ENCODE measurements around the gene RIC8B.
"Not testable (repeated sequence)": the region's sequence is repeated elsewhere in the genome, so short reads cannot be mapped to it uniquely, and the experiment has no call there.

Gene RIC8B, protein sequence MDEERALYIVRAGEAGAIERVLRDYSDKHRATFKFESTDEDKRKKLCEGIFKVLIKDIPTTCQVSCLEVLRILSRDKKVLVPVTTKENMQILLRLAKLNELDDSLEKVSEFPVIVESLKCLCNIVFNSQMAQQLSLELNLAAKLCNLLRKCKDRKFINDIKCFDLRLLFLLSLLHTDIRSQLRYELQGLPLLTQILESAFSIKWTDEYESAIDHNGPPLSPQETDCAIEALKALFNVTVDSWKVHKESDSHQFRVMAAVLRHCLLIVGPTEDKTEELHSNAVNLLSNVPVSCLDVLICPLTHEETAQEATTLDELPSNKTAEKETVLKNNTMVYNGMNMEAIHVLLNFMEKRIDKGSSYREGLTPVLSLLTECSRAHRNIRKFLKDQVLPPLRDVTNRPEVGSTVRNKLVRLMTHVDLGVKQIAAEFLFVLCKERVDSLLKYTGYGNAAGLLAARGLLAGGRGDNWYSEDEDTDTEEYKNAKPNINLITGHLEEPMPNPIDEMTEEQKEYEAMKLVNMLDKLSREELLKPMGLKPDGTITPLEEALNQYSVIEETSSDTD

DNA sequence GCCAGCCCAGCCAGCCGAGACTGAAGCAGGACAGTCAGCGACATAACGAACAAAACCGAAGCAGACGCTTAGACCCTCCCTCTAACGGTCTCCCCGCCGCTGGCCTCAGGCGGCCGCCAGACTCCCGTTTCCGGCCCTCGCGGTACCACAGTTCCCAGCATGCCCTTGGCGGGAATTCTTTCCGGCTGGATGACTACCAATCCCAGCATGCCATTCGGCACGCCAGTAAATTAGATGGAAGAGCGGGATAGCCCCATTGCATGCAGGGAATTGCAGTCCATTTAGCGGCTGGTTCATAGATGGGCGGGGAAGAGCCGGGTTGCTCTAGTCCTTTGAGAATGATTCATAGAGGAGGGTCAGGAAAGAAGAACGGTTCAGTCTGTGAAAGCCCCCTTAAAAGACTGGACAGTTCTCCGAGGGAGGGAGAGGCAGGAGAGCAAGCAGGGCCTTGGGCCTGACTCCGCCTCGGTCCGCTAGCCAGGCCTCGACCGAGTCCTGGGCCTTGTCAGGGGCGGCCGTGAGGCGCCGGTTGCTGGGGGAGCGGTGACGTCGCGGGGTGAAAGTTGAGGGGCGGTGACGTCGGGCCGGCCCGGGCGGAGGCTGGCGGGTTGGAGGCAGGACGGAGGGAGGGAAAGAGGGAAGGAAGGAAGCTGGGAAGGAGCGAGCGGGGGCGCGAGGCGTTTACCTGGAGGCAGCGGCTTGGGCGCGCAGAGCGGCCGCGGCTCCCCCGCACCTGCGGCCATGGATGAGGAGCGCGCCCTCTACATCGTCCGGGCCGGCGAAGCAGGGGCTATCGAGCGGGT lies at the start of gene RIC8B:
Gene RIC8B, plus strand, starts transcription at position 678 of the 803 bp plus-strand sequence. Its CDS starts 64 bp downstream, at position 742.
- peak; percentile 66 for DNase-seq

DNA sequence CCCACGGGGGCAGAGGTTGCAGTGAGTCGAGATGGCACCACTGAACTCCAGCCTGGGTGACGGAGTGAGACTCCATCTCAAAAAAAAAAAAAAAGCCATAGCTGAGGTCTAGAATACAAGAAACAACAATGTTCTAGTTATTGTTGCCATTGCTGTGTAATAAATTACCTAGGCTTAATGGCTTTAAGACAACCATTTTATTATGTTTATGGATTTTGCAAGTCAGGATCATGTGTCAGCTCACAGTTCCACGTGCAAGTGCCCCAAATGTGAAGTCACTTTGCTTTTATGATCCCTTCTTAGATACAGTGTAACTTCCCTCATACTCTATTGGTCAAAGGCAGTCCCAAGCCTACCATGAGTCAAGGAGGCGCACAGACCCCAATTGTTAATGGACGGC lies 49.5 kb upstream of the RIC8B start:
- DNase-seq = no peak

DNA sequence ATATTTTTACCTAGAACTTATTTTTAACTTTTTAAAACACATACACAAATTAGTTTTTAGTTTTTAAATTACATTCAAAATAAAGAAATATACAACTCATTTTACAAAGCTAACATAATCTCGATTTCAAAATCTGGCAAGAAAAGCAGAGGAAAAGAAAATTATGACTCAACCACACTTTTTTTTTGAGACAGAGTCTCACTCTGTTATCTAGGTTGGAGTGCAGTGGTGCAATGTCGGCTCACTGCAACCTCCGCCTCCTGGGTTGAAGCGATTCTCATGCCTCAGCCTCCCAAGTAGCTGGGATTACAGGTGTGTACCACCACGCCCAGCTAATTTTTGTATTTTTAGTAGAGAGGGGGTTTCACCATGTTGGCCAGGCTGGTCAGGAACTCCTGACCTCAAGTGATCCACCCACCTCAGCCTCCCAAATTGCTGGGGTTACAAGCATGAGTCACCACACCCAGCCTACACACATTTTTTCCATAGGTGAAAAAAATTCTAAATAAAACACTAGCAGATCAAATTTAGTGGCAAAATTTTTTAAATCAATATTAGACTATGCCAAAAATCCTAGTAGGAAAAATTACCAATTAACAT lies 47.8 kb upstream of the RIC8B start:
- DNase-seq = not testable (repeated sequence)

DNA sequence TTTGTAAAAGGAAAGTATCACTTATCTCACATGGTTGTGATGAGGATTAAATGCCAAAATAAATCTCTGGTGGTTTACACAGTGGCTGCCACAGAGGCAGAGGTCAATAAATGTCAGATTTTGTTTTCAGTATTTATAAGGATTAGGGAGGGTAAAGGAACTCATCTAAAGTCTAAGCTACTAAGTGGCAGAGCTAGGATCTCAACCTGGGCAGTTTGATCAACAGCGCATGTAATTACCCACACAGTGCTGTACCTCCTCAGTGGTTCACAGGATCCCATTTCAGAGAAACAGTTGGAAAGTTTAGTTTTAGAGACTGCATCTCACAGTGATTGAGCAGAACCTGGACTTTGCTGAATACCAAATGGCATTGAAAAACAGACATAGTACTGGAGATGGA lies 44.9 kb upstream of the RIC8B start:
- DNase-seq = no peak

DNA sequence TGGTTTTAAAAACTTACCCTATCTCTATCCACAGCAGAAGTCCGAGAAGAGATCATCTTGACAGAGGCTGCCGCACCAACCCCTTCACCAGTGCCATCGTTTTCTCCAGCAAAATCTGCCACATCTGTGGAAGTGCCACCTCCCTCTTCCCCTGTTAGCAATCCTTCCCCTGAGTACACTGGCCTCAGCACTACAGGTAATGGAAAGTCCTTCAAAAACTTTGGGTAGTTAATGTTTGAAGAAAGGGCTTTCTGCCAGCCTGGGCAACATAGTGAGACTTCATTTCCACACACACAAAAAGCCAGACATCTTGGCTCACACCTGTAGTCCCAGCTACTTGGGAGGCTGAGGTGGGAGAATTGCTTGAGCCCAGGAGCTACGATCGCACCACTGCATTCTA lies 41.6 kb upstream of the RIC8B start:
- DNase-seq = no peak

DNA sequence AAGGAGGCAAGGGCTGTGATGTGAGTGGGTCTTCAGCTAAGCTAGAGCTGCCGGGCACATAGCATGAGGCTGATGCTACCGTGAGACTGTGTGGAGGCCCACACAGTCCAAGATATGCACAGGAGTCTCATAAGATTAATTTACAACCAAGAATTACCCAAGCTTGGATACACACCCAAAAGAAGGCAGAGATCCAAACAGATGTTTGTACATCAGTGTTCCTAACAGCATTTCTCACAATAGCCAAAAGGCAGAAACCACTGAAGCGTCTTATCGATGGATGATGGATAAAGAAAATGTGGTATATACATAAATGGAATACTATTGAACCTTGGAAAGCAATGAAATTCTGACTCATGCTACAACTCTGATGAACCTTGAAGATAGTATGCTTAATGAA lies 40.8 kb upstream of the RIC8B start:
- no peak for DNase-seq

DNA sequence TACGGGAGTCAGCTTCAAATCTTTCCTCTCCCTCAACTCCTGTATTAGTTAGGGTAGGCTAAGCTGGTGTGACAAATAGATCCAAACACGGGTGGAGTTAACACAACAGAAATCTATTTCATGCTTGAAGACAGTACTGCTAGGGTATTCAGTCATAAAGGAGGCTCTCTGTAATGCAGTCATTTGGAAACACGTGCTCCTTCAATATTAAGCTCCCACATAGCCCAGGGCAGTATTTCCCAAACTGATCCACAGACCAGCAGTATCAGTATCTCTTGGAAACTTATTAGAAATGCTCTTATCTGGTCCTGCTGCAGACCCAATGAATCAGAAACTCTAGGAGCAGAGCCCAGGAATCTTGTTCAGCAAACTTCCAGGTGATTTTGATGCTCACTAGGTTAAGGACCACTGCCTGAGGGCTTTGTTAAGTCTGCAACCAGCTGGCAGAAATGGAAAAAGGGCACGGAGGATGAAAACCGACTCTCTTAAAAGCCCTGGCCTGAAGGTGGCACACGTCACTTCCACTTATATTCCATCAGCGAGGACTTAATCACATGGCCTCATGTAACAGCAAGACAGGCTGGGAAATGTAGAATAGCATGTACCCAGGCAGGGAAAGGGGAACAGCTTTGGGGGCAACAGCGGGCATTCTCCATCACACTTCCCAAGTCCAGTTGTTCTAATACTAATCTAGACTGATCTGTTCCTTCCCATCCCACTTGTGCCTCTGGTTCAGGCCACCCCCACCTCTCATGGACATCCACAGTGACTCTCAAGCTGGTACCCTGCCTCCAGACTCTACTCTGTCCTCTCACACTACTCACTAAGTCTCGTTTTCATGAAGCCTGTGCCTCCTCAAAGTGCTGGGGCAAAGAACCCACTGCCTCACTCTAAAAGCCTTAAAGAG lies 38.2 kb upstream of the RIC8B start:
- no peak for DNase-seq

DNA sequence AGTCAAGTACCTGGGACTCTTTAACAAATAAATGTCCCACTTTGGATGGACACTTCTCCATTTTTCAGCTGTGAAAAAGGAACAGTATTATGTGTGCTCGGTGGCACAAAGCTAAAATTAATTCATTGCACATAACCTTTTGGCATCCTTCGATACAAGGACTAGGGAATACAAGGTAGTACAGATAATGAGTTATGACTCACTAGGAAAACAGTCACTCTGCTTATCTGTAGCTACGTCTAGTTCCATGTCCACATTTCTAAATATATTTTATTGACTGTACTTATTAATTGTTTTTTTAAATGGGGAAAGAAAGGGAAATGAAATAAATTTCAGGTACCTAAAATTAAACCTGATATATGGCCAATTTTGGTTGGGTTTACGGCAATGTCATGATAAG lies 35.2 kb upstream of the RIC8B start:
- no peak for DNase-seq

DNA sequence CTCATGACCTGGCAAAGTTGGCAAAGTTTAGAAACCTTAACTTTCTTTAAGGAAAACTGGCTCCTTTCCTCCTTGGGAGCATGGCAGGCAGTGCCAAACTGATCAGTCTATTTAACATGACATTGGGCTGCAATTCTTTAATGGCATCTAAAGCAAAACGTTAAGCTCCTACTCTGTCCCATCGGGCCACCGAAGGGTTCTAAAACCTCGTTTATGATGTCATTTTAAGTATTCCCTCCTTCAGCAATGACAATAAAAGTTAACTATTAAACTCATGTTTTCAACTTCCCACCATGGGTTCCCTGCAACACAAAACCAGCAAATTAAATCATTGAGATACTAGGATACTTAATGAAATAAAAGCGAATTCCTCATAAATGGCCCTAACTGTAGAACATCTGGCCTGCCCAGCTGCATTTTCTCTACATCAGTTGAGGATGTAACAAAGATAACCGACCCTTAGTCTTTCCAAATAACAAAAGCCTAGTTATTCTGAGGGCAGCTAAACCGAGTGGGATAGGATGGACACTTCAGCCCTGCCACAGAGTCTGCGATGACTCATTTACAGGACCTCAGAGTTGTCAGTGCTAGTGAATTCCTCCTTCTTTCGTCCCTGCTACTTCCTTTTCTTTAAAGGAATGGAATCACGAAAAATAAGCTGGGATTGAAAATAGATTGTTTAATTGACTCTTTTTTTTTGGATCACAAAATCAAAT lies 34.5 kb upstream of the RIC8B start:
- DNase-seq = no peak

DNA sequence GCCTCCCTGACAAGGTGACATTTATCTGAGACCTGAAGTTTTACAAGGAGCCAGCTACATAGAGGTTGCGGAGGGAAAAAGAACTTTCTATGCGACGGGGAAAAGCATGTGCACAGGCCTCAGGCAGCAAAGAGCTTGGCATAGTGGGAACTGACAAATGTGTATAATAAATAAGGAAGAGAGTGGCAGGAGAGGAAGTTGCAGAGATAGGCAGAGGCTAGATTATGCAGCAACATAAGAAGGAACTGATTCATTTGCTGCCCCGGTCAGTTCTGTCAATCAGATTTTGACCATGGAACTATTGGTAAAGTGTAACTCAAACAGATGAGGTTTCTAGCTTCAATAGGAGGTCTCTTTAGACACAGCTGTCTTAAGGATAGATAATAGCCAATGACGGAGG lies 33.7 kb upstream of the RIC8B start:
- no peak for DNase-seq

DNA sequence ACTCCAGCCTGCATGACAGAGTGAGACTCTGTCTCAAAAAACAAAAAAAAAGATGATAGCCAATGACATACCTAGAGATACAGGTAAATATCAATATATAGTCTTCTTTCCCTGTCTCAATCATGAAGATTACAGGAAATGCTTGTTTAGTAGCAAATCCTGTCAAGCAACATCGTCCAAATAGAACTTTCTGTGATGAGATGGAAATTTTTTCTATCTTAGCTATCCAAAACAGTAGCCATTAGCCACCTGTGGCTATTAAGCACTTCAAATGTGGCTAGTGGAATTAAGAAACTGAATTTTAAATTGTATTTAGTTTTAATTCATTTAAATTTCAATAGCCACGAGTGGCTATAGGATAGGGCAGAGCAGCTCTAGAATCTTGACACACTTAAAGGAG lies 33.2 kb upstream of the RIC8B start:
- DNase-seq = no peak

DNA sequence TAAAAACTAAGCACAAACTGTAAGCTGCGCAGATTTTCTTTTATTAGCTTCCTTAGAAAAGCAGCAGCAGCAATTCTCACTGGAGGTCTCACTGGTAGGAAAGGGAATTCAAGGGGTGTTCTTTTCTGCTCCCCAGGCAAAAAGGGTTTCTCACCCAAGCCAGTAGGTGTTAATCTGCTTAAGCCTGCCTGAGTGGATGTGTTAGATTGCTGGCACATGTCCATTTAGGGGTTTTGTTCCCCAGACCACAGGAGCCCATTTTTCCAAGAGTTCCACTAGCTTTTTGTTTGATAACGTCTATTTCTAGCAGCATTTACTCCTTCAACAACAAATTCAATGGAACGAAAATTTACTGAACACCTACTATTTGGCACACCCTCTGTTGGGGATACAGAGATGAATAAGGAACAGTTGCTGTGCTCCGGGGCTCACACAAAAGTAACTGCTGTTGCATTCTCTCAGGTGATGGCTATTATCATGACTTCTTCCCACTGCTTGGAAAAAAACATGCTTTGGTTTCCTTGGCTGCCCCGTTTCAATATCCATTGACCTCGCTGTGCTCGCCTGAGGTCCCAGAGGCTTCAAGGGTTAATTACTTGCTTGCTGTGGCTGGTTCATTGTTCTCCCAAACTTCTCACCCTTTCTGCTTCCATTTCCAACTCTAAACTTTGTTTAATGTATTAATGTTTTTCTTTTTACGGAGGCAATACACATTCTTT lies 31.1 kb upstream of the RIC8B start:
- DNase-seq = no peak

DNA sequence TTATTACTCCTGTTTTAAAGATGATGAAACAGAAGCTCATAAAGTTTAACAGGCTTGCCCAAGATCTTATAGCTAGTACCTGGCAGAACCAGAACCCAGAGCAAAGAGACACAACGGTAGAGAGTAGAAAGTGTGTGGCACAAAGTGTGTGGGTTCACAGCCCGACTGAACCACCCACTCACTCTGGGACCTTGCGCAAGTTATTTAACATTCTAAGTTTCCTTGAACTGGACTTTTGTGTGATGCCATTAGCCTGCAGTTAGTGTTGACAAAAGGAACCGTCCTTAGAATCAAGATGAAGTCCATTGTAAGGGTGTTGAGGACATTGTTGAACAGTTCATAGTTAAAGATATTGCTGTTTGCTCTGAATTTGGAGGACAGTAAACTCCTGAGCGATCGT lies 29.9 kb upstream of the RIC8B start:
- DNase-seq = no peak

DNA sequence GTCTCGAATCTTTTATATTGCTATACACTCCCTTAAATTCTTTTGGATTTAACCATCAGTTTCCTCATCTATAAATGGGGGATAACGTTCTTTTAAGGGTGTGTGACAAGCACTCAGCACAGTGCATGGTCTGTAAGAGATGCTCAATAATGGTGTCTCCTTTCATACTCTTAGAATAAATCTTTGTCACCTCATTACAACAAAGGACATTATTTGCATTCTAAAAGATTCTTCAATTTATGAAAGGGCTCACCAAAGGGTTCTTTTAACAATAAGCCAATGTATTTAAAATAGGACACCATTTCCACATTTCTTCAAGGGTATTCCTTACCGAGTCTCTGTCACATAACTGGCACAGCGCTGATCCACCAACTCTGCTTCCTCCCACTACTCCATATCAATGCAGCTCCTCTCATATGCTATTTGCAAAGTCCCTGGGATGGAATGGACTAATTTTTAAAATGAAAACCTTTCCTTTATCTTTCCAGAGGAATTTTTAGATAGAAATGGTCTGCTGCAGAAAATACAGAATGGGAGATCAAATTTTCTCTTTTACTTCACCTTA lies 29.2 kb upstream of the RIC8B start:
- no peak for DNase-seq

DNA sequence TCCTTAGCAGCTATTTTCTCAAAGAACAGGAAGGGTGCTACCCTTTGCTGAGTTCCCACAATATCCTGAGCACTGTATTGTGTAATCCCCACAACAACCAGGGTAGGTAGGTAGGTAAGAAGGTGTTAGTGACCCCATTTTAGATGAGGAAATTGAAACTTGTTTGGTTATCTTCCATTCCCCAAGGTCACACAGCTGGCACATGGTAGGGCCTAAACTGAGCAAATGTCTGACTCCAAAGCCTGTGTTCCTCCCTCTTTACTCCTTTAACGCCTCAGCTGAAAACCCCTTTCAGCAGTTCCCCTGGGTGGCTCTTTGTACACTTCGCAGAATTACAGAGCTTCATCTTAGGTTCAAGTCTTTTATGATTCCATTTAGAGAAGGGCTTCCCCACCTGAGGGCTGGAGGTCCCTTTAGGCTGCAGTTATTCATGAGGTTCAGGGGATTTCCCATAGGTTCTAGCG lies 26.5 kb upstream of the RIC8B start:
- DNase-seq = peak; percentile 21

DNA sequence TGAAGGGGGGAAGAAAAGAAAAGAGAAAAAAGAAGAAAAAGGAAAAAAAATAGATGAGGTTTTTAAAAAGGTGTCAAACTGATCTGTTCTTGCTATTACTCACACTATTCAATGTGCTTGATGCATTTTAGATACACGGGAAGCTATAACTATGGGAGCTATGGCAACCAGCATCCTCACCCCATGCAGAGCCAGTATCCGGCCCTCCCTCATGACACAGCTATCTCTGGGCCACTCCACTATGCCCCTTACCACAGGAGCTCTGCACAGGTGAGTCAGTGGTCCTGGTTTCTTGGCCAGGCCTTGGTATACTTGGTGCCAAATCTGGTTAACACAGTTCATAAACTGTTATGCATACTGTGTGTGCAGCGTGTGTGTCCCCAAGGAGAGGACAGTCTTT lies 24.0 kb upstream of the RIC8B start:
- no peak for DNase-seq

DNA sequence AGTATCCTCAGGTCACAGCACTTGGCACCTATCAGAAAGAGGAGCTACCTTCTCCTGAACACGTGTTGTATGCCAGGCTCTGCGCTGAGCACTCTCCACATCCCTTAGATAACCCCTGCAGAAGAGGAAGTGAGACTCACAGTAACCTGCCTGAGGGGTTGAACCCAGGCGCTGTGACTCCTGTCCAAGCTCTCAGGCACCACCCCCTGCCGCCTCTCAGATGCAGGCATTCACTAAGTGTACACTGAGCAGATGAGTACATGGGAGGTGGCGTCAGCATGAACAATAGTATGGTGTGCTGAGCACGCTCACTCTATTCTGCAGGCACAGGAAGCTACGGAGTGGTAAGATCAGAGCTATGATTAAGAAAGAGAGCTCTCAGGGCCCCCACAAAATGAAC lies 21.0 kb upstream of the RIC8B start:
- peak; percentile 43 for DNase-seq

DNA sequence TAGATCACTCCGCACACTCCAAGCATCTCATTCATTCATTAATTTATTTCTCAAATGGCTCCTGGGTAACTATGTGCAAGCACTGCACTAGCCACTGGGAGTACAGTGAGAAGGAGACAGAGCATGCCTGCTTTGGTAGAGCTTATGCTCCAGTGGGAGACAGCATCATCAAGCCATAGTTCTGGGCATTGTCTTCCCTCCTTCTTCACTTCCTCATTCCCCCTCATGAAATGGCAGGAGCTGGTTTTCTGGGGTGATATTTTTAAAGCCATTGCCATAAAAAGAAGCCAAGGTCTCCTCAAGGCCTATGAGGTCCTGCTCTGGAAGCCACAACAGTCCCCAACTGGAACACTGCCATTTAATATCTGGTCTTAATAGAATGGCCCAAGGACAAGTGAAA lies 20.2 kb upstream of the RIC8B start:
- no peak for DNase-seq

DNA sequence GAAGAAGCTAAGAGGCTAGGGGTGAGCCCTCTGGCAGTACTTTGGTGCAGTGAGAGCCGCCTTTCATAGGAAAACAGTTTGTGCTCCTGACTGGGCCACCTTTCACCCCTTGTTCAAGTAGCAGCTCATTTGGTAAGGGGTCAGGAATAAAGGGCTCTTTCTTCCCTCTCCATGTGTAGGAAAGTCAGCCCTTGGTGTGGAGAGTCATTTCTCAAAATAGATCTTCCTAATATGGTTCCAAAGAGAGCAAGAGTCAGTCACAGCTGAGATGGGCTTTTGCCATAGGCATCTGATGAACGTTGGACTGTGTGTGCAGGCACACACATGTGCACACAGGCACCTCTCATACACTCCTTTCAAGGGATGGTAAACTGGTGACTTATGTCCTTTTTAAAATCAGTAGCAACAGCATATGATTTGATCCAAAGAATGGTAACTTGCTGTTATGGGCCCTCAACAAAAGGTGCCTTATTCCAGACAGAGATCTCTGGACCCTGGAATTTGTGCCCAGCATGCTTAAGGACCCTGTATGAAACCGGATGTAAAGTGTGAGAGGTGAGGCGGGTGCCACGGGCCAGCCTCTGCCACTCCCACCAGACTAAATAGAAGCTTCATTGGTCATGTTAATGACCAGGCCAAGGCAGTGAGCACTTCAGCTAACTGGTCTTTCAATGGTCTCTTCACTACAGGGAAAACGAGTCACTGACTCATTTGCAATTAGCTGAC lies 16.7 kb upstream of the RIC8B start:
- no peak for DNase-seq
